HG03575 (cell line): ENCODE results near the gene NPC1L1.

Source experiments
- ATAC-seq: cut with Tn5 transposase; IDR thresholded peaks from one replicate; pipeline ENCODE4 v1.9.1; 2021; ENCODE audit not compliant: unreplicated experiment, insufficient number of reproducible peaks, low FRiP score; ENCODE audit errors: extremely low read depth

The NPC1L1 gene

GRCh38 chr7:44463169-44463808, 77.8 kb downstream of the NPC1L1 start:
- no peak for ATAC-seq
